Activated CD4-positive, CD25-positive, alpha-beta regulatory T cell treated with anti-CD3 and anti-CD28 coated beads, Interleukin-2, amount 50 U/mL, for 72 hours (primary cell): ENCODE data around the gene OAS2.

Experiments
- DNase-seq: peaks from one replicate; pipeline ENCODE4 v3.0.0; 2021

OAS2 gene

GRCh38 chr12:113022563-113023297, 44.4 kb downstream of the OAS2 start:
- no peak for DNase-seq

GRCh38 chr12:113027726-113028125, 49.4 kb downstream of the OAS2 start:
- no peak for DNase-seq

GRCh38 chr12:113030875-113031525, 52.7 kb downstream of the OAS2 start:
- DNase-seq = no peak

- DNase-seq = no peak
Measured at GRCh38 chr12:113039911-113040445, 61.7 kb downstream of the OAS2 start.

GRCh38 chr12:113040722-113041171, 62.4 kb downstream of the OAS2 start:
- DNase-seq = no peak

- DNase-seq = no peak
Measured at GRCh38 chr12:113041560-113041959, 63.2 kb downstream of the OAS2 start.

- no peak for DNase-seq
Measured at GRCh38 chr12:113043240-113043639, 64.9 kb downstream of the OAS2 start.

GRCh38 chr12:113044516-113044915, 66.2 kb downstream of the OAS2 start:
- no peak for DNase-seq

GRCh38 chr12:113048716-113049127, 70.4 kb downstream of the OAS2 start:
- DNase-seq = peak; percentile 53

- DNase-seq = no peak
Measured at GRCh38 chr12:113049976-113050742, 71.8 kb downstream of the OAS2 start.

- DNase-seq = no peak
Measured at GRCh38 chr12:113050795-113051194, 72.5 kb downstream of the OAS2 start.

- DNase-seq = no peak
Measured at GRCh38 chr12:113051759-113052158, 73.4 kb downstream of the OAS2 start.

GRCh38 chr12:113052326-113052725, 74.0 kb downstream of the OAS2 start:
- no peak for DNase-seq

GRCh38 chr12:113054948-113055486, 76.7 kb downstream of the OAS2 start:
- DNase-seq = no peak

- no peak for DNase-seq
Measured at GRCh38 chr12:113055594-113056380, 77.5 kb downstream of the OAS2 start.

GRCh38 chr12:113056381-113056630, 78.0 kb downstream of the OAS2 start:
- DNase-seq = no peak

GRCh38 chr12:113056631-113057488, 78.5 kb downstream of the OAS2 start, which contains the start of gene DTX1:
DTX1 (plus strand) TSS chr12:113056730; CDS start chr12:113058193, 1,463 bp downstream.
- DNase-seq = no peak

GRCh38 chr12:113057565-113058485, 79.5 kb downstream of the OAS2 start:
- DNase-seq = no peak

GRCh38 chr12:113058553-113058952, 80.2 kb downstream of the OAS2 start:
- DNase-seq = no peak

- DNase-seq = no peak
Measured at GRCh38 chr12:113059071-113059595, 80.8 kb downstream of the OAS2 start.
